ENCODE data around the gene RPS2.

GRCh38 chr16:1965396-1966001 lies 873 bp upstream of the RPS2 start:
- TF ChIP-seq TSHZ2 (CRISPR knock-in tag; IDR thresholded peaks at IDR 0.05) = no peak
- no peak for TF ChIP-seq OSR1 (CRISPR knock-in tag; IDR thresholded peaks at IDR 0.05)
- TF ChIP-seq ZFP30 (CRISPR knock-in tag; IDR thresholded peaks at IDR 0.05) = no peak
- TF ChIP-seq ZNF8 (CRISPR knock-in tag; IDR thresholded peaks at IDR 0.05) = no peak
- TF ChIP-seq PATZ1 (CRISPR knock-in tag; IDR thresholded peaks at IDR 0.05; ENCODE audit: borderline replicate concordance) = no peak
- TF ChIP-seq GLIS3 (CRISPR knock-in tag; IDR thresholded peaks at IDR 0.05) = no peak
- TF ChIP-seq CSRNP3 (CRISPR knock-in tag; IDR thresholded peaks at IDR 0.05) = no peak
- no peak for TF ChIP-seq ARNTL (CRISPR knock-in tag; IDR thresholded peaks at IDR 0.05; ENCODE audit: borderline replicate concordance, low read depth)
- TF ChIP-seq ZNF70 (CRISPR knock-in tag; IDR thresholded peaks at IDR 0.05) = no peak
- no peak for TF ChIP-seq POU6F1 (CRISPR knock-in tag; IDR thresholded peaks at IDR 0.05; ENCODE audit: borderline replicate concordance, low read depth)

Data from SK-N-SH treated with all-trans-retinoic acid at 6 μM for 48 hours (cell line).